Endothelial cell of umbilical vein (primary cell): ENCODE data around the gene CD38. TPM values are rescaled to one million over a fixed set of nuclear protein-coding genes. Genes with fewer than 3 reads are reported as not detected.

Experiments
- BruUV-seq: library from RNA; stranded (reverse); fragments of 400-500 nt; replicated peaks from 2 replicates; lab custom pipeline; 2021; lab: Mats Ljungman, UMichigan
- CTCF ChIA-PET: fragments of 300-600, 350-600 bp; sonication (Branson Sonifier 250); formaldehyde crosslinking; loops from one replicate; lab custom pipeline; 2021; ENCODE audit warnings: antibody characterized with exemption, inconsistent platforms; lab: Charles Lee
- POLR2A ChIA-PET: fragments of 300-600, 350-600 bp; sonication (Branson Sonifier 250); formaldehyde crosslinking; loops from one replicate; lab custom pipeline; 2021; ENCODE audit warnings: antibody characterized with exemption, inconsistent platforms; lab: Charles Lee
- DNase-seq: peaks from one replicate; pipeline ENCODE4 v3.0.0-alpha.2; 2011; ENCODE audit warnings: low read depth, low spot score
- FAIRE-seq: peaks from 2 replicates; lab custom pipeline; 2011; peaks lifted over from hg19 to GRCh38; lab: Jason Lieb, UNC
- H2AFZ ChIP-seq: 2 replicates; pipeline ENCODE4 v1.6.0; 2012; ENCODE audit warnings: low read depth, low read length, control low read depth, inconsistent platforms
- H3K27ac ChIP-seq: 2 replicates; pipeline ENCODE4 v1.5.1; 2011; ENCODE audit warnings: low read depth, mild to moderate bottlenecking, control low read depth, low read length, moderate library complexity; ENCODE audit not compliant: insufficient read depth
- H3K27me3 ChIP-seq, 2 experiments: 2 replicates each; pipeline versions ENCODE4 v1.6.0 to v1.6.1; 2011; ENCODE audit warnings: low read length in 2 of 2, mixed read lengths in 1 of 2; ENCODE audit not compliant: control insufficient read depth in 2 of 2, insufficient read depth in 2 of 2
- H3K36me3 ChIP-seq, 2 experiments: 2 replicates in 1 of 2; 3 replicates in 1 of 2; pipeline ENCODE4 v1.5.1; 2011; ENCODE audit warnings: low read length in 2 of 2, mild to moderate bottlenecking in 1 of 2, moderate library complexity in 1 of 2; ENCODE audit not compliant: control insufficient read depth in 2 of 2, insufficient read depth in 2 of 2; ENCODE audit errors: extremely low read depth in 1 of 2
- H3K4me1 ChIP-seq: 3 replicates; pipeline ENCODE4 v1.5.1; 2011; ENCODE audit warnings: mild to moderate bottlenecking, low read length; ENCODE audit not compliant: control insufficient read depth, insufficient read depth; ENCODE audit errors: extremely low read depth
- H3K4me2 ChIP-seq: 2 replicates; pipeline ENCODE4 v1.6.1; 2011; ENCODE audit warnings: low read length, control low read depth, mixed read lengths; ENCODE audit not compliant: insufficient read depth
- H3K4me3 ChIP-seq, 3 experiments: fragments of 200-600 bp in 1 of 3; sonication (generic), shearing (Covaris generic) in 1 of 3; replicated peaks in 1 of 3; 2 replicates each; pipeline ENCODE4 v1.5.1; 2011 to 2016; ENCODE audit warnings: control low read depth in 3 of 3, low read length in 3 of 3, mild to moderate bottlenecking in 2 of 3, inconsistent platforms in 1 of 3, low read depth in 1 of 3, moderate library complexity in 1 of 3; ENCODE audit not compliant: insufficient read depth in 1 of 3
- H3K79me2 ChIP-seq: 2 replicates; pipeline ENCODE4 v1.6.0; 2012; ENCODE audit warnings: low read length, inconsistent platforms; ENCODE audit not compliant: control insufficient read depth, insufficient read depth
- H3K9ac ChIP-seq: replicated peaks from 2 replicates; pipeline ENCODE3; 2011; ENCODE audit warnings: low read length, control low read depth; ENCODE audit not compliant: insufficient read depth; ENCODE audit errors: extremely low read depth
- H3K9me1 ChIP-seq: replicated peaks from 3 replicates; pipeline ENCODE4 v1.6.0; 2011; ENCODE audit warnings: mild to moderate bottlenecking, low read length; ENCODE audit not compliant: control insufficient read depth, insufficient read depth; ENCODE audit errors: extremely low read depth
- H3K9me3 ChIP-seq: replicated peaks from 2 replicates; pipeline ENCODE4 v1.5.1; 2012; ENCODE audit warnings: low read length, inconsistent platforms; ENCODE audit not compliant: control insufficient read depth, insufficient read depth
- H4K20me1 ChIP-seq: replicated peaks from 2 replicates; pipeline ENCODE3; 2011; ENCODE audit warnings: mild to moderate bottlenecking, low read length; ENCODE audit not compliant: control insufficient read depth, insufficient read depth; ENCODE audit errors: extremely low read depth
- CTCF ChIP-seq, 2 donors: IDR thresholded peaks; 1 replicate in 1 of 2; 2 replicates in 1 of 2; pipeline ENCODE4 v1.5.1; 2011; ENCODE audit warnings: low read length in 2 of 2, mild to moderate bottlenecking in 2 of 2, moderate library complexity in 2 of 2, control low read depth in 1 of 2, inconsistent platforms in 1 of 2, low read depth in 1 of 2; ENCODE audit not compliant: insufficient read depth in 1 of 2; ENCODE audit errors: extremely low read depth in 1 of 2
- EZH2 ChIP-seq: IDR thresholded peaks from 2 replicates; pipeline ENCODE4 v1.6.1; 2012; ENCODE audit warnings: borderline replicate concordance, low read depth, mild to moderate bottlenecking, moderate library complexity, low read length, inconsistent platforms; ENCODE audit not compliant: severe bottlenecking
- FOS ChIP-seq: IDR thresholded peaks from 2 replicates; pipeline ENCODE4 v1.6.1; 2011; ENCODE audit warnings: mild to moderate bottlenecking, low read length, moderate library complexity, borderline replicate concordance; ENCODE audit not compliant: insufficient read depth
- GATA2 ChIP-seq: IDR thresholded peaks from 2 replicates; pipeline ENCODE4 v1.7.0; 2011; ENCODE audit warnings: low read depth, mild to moderate bottlenecking, moderate library complexity, mixed read lengths, low read length; ENCODE audit not compliant: insufficient read length, insufficient read depth
- JUN ChIP-seq: IDR thresholded peaks from 2 replicates; pipeline ENCODE4 v1.6.1; 2011; ENCODE audit warnings: borderline replicate concordance, low read depth; ENCODE audit not compliant: insufficient read length, insufficient read depth
- MAX ChIP-seq: IDR thresholded peaks from 2 replicates; pipeline ENCODE4 v1.6.1; 2011; ENCODE audit not compliant: insufficient read depth, insufficient read length
- MYC ChIP-seq: IDR thresholded peaks from one replicate; pipeline ENCODE4 v1.6.1; 2011; ENCODE audit warnings: mild to moderate bottlenecking, low read depth, low read length
- POLR2A ChIP-seq: IDR thresholded peaks from 2 replicates; pipeline ENCODE4 v1.6.1; 2012; ENCODE audit warnings: low read depth, mild to moderate bottlenecking, control low read depth, low read length
- POLR2AphosphoS5 ChIP-seq: IDR thresholded peaks from 2 replicates; pipeline ENCODE4 v1.6.1; 2012; ENCODE audit warnings: low read depth, mild to moderate bottlenecking, control low read depth, low read length, moderate library complexity; ENCODE audit not compliant: insufficient read depth
- dilution Hi-C: fragments of 300-500 bp; cut with MboI; formaldehyde crosslinking; loops from one replicate; pipeline ENCODE4 v1.15.0; 2019; ENCODE audit warnings: low sequenced_read_pairs; ENCODE audit not compliant: extremely low pct_ligation_motif_present
- intact Hi-C: fragments of 100-400 bp; cut with micrococcal nuclease; formaldehyde crosslinking; loops from one replicate; pipeline ENCODE4 v1.10.0; 2022
- polyA plus RNA-seq, 4 experiments: library from polyadenylated mRNA; depleted of rRNA in 3 of 4; stranded (reverse) in 3 of 4; unstranded in 1 of 4; fragments of >200 nt; gene quantifications; 2 replicates each; pipeline versions ENCODE4 v1.2.1 to v1.2.3, GENCODE V29; 2011 to 2012; ENCODE audit warnings: missing spikeins in 1 of 4
- total RNA-seq: library from RNA; stranded (reverse); gene quantifications from 2 replicates; pipeline ENCODE4 v1.2.3, GENCODE V29; 2021

CD38 gene
- total and polyA plus RNA-seq, 2 donors (not counting 3 experiments of a cell fraction or from before 2014, with no cell fraction given), result 0.11 to 0.31 TPM

GRCh38 chr4:15737255-15737654 is 40.9 kb upstream of the CD38 start:
- FAIRE-seq, result no peak
- dilution Hi-C loops, result no loop called here

More at GRCh38 chr4:15737255-15737654, 40.9 kb upstream of the CD38 start:
- Histone ChIP-seq H4K20me1 (no peaks in the 10 kb centered on the region), H3K36me3 (no peaks in the 10 kb centered on the region), H3K9me3 (no peaks in the 10 kb centered on the region), H3K79me2 (no peaks in the 10 kb centered on the region), H3K27ac (no peak overlapping the region), H2AFZ (no peak overlapping the region), H3K9ac (no peak overlapping the region), H3K9me1 (no peaks in the 10 kb centered on the region), H3K4me1 (no peaks in the 10 kb centered on the region), H3K4me3 (no peak overlapping the region), H3K4me2 (no peak overlapping the region), H3K27me3 (no peaks in the 10 kb centered on the region)
- DNase-seq, result no peak
- CTCF ChIA-PET, result interaction anchor here (0.5 to 1.2 kb wide), 4 partner anchors 131 to 262 kb away, joined by 3 read pairs; no protein-coding TSS in a partner anchor
- TF ChIP-seq POLR2A, result no peak
- no peak for TF ChIP-seq GATA2
- no peak for TF ChIP-seq MAX
- no peak for TF ChIP-seq POLR2AphosphoS5
- TF ChIP-seq JUN, result no peak
- TF ChIP-seq CTCF (IDR thresholded peaks at IDR 0.05; ENCODE audit: extremely low read depth in 1 of 2, insufficient read depth in 1 of 2, low read depth in 1 of 2, low read length in 2 of 2), result no peak
- no peak for TF ChIP-seq FOS
- TF ChIP-seq MYC, result no peak
- no peak for TF ChIP-seq EZH2
- intact Hi-C loops, result no loop called here
- POLR2A ChIA-PET, result no interaction called here
- BruUV-seq, result no TSS peak
